Activated T-cell treated with anti-CD3 and anti-CD28 coated beads, Interleukin-2, amount 50 U/mL, for 1 hour (primary cell): ENCODE measurements around the gene HOXD3.
A peak's percentile ranks its signal among the peaks of the same experiment; 100 is the strongest.

ENCODE experiments used
- DNase-seq: peaks from one replicate; pipeline ENCODE4 v3.0.0-alpha.2; 2020

Gene HOXD3

DNA sequence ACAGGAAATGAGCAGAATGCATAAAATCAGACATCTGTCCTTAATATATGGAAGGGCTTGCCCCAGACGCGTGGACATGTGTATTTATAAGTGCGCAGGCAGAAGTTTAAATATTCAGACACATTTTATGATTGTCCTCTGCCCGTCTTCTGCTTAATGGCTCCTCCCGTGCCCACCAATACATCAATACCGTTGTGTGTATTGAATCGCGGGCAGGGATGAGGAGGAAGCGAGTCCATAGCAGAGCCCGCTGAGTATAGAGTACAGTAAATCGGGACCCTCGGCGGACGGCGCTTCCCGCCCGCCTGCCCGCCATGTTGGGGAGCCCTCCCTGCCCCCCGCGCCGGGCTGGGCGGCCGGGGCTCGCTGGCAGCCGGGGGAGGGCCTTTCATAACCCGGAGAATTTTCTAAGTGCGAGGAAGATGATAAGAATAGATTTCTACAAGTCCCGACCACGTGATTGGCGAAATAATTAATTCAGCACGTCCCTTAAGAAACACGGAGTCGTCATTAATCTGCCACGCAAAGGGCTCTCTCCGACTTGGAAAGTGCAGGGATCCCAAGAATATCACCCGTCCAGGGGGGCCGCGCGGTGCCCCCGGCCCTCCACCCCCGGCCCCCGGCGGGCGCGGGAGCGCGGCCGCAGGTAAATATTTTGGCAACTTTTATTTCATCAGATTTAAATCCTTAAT, at the start of gene HOXD3:
Gene HOXD3 (plus strand): TSS at position 501 of the 692 bp plus-strand sequence. CDS start 11,808 bp downstream, outside the sequence.
- DNase-seq, result no peak

DNA sequence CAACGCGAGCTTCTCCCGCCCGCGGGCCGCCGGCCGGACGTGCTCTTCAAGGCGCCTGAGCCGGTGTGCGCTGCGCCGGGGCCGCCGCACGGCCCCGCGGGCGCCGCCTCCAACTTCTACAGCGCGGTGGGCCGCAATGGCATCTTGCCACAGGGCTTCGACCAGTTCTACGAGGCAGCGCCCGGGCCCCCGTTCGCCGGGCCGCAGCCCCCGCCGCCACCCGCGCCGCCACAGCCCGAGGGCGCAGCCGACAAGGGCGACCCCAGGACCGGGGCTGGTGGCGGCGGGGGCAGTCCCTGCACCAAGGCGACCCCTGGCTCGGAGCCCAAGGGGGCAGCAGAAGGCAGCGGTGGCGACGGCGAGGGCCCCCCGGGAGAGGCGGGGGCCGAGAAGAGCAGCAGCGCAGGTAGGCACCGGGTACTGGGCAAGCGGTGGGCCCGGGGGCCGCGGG, 49.4 kb upstream of the HOXD3 start:
- peak; percentile 20 for DNase-seq

DNA sequence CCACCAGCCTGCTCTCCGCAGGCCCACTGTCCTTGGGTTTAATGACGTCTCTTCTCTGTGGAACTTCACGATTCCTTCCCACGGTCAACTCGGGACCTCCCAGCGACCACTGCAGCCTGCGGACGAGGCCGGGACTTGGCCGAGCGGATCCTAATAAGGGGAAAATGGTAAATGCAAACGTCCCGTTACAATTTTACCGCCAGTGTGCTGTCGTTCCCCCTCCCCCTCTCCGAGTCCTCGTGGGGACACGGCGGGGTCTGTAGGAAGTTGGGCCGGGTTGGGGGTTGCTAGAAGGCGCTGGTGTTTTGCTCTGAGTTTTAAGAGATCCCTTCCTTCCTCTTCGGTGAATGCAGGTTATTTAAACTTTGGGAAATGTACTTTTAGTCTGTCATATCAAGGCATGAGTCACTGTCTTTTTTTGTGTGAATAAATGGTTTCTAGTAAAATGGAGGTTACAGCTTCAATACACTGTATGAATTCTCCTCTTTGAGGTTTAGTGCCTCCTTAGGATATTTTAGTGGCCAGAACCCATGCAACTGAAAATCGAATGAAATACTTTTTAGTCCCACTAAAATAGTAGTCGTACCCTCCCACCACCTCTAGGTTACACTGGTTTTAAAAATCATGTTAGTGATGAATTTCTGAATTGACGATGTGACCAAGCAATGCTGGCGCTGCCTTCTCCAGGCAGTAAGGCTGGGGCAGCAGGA, 47.8 kb upstream of the HOXD3 start:
- DNase-seq, result no peak

DNA sequence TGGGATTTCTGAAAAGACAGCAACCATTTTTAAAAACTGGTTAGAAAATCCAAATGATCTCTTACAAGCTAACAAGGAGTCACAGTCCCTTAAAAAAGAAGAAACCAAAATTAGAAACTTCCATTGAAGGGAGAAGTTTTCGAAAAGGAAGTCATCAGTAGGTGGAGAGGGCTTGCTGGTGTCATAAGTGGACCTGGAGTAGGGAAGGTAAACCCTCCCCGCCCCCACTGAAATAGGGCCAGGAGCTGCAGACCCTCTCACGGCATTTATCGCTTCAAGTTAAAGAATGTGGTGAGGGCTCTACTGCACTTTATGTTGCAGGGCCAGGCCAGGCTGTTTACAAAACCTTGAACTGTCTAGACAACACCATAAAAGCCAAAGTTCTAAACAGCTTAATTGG, 47.2 kb upstream of the HOXD3 start:
- no peak for DNase-seq

DNA sequence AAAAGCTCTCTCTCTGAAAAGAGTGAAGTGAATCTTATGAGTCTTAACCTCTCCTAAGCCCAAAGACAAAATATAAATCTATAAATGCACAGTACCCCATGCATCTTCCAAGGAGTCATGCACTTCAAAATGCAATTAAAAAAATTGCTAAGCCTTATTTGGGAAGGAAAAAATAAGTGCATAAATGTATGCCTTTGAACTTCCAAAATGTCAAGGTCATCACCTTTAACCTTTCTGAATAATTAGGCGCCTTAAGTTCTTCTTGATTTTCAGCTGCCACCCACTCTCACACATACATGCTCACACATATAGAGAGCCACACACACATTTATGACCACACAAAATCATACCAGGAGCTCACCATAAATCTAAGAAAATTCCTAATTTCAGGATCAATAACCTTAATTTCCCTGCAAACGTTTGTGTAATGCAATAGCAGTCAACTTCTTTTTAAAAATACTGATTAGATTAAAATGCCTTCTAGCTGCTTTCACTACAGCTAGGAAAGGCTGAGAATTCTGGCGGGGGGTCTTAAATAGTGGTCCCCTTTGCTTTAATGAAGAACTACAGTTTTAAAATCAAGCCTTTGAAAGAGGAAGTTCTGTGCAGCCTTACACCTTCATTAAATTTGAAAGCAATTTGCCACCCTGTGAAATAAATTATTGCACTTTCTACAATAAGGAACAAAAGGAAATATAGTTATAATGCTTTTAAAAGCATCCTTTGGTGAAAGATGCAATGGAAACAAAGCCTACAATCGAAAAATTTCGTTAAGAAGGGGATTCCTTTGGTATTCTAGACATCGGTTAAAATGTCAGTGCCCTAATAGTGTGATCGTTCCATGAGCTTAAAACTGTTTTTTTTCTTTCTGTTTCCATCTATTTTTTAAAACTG, 46.4 kb upstream of the HOXD3 start:
- DNase-seq, result no peak

DNA sequence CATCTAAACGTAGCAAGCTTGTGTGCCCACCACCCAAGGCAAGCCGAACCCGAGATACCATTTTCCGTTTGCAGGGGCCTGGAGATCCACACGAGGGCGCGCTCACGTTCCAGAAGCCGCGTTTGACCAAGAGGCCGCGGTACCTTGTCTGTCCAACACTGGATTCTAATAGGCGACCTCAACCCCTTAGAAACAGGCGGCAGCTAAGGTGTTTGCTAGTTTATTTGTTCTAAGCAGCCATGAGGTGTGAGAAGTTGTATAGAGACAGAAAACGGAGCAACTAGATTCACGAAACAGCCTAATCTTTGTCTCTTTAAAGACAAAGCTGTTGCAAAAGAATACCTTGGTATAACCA, 45.8 kb upstream of the HOXD3 start:
- no peak for DNase-seq

DNA sequence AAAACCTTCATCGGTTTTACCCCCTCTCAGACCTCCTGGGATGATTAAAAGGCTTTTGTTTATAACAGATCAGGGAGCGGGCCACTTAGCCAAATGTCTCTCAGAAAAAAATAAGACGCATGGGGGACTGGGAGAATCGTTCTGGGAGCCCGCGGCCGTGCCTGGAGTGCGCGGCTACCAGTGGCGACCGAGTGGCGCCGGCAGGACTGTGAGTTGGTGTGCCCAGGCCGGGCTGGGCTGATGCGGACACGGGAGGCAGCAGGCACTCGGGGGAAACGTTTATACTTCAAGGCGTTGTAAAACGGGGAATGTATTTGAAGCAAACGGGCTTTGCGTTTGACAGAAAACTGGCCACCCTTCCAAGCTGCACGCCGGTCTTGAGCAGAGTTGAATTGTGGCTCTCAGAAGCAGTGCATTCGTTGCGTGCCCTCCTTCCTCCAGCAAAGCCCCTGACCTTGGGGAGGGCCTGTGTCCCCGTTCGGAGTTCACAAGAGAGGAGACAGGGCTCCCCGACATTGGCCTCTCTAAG, 45.2 kb upstream of the HOXD3 start:
- no peak for DNase-seq

DNA sequence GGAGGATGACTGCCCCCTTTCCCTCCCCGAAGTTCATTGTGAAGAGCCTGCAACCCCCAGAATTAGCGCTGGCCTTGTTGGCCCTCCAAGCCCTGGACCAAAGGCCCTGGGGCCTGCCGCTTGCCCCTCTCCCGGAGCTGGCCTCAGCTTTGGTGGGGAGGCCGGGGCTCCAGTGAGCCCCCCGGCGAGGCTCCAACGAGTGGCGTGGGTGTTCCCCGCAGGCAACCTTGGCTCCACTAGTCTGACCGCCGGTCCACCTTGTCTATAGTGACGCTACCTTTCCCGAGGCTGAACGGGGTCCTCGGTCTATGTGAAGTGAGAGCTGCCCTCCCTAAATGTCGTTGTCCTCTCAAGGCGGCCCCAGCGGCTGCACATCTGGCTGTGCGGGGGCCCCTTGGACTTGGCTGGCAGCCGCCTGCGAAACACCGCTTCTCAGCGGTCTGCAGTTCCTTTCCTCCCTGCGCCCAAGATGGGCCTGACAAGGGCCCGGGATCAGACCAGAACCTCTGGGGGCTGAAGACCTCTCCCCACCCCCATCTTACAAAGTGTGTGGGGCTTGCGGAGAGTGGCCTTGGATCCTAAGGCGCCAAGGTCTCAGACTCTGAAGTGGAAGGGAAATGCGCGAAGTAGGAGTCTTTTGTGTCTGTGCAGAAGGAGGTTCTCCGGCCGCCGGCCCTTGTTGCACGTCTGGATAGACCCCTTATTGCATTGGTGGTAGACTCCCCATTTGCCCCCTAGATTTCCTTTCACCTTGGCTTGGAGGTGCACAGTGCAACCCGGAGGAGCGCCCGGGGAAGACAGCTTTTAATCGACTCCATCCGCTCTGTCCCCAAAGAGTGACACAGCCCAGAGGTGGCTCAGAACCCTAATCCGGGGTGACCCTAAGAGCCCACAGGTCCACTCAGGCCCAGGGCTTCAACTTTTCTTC, 44.5 kb upstream of the HOXD3 start:
- DNase-seq, result no peak

DNA sequence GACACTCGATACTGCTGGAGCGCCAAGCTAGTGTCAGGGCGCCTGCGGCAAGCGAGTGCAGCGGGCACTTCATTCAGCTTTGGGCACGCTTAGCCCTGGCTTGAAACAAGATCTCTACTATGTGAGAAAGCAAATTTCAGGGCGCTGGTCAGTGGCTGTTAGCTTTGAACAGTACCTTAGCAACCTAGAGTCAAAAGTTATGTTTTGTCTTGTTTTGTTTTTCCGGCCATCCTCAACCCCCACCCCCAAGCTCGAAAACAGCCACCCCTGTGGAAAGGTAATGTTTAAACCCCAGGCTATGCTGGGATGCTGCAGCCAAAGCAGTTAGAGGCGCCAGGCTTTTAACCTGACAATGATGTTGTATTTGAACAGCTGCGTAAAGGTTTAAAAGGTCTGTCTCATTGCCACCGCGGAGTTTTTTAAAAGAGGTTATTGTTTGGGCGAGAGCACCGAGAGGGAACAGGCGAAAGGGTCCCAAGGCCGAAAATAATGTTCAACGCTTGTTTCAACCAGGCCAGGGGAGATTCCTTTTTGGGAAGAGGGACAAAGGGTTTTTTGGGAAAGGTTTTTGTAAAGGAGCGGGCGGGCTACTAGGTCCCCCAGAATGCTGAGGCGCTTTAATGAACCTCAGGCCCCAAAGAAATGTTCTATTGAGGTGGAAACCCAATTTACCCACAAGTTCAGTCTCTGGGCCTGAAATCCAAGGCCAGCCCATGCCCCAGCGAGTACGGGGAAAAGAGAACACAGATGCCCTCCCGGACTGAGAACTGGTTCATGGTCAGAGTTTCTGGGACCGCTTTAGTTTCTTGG, 42.8 kb upstream of the HOXD3 start:
- DNase-seq, result no peak

DNA sequence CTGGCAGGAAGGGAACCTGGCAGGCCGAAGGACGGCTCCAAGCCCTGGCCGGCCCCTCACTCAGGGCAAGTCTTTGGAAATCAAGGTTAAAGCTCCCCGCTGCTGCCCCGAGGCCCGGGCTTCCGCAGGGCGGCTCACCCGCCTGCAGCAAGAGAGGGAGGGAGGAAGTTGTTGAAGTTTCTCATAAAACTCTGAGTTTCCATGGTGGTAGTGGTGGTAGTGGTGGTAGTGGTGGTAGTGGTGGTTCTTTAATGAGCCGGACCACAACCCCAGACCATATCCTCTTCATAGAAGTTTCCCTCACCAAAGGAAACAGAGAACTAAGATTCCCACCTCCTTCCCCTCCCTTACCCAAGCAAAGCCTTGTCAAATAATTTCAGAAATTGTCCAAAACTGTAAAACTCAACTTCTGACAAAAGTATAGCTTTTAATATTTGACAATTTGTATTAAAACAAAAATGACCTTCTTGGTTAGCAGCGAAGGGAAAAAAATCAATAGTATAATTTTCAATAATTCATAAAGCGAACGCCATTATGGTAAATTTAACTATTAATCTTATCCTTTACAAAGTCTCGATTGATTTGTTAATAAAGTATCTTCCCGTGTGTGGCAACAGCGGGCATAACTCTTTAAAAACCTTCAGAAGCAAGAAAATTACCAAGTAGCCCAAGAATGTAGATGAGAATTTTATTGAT, 42.0 kb upstream of the HOXD3 start:
- DNase-seq, result no peak

DNA sequence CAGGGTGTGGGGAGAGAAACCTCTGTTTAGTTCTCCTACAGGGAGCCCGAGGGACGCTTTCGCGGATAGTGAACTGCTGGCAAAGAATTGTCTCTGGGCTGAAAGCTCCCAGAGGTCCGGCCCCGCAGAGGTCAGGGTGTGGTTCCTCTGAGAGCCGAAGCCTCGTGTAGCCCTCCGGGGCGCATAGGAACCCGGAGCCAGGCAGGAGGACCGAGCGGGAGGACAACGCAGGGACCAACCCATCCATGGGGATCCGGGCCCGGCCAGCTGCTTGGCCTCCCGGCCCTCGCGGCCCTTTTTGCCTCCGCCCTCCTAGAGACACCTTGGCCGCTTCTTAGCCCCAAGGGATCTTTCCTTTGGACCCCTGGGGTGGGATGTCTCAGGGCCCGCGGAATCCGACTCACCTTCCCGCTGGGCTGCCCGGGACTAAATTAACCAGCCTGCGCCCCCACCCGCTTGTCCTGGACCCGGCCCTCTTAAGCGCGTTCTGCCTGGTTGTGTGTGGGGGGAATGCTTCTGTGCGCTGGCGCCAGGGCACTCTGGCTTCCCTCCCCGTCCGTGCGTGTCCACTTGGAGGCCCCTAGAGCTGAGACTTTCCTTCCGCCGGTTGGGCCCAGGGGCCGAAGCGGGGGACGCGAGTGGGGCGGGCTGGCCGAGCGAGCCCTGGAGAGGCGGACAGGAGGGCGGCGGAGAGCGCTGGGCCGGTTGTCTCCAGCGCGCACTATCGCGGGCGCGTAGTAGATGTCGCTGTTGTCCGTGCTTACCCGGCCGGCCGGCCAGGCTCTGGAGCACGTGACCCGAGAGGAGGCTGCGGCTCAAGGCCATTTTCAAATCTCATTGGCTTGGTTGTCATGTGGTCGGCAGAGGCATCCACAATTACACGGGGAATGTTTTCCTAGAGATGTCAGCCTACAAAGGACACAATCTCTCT, 41.0 kb upstream of the HOXD3 start, which contains the start of gene HOXD10:
Gene HOXD10 (plus strand): TSS at position 896 of the 931 bp plus-strand sequence. CDS start 56 bp downstream, outside the sequence.
- no peak for DNase-seq

DNA sequence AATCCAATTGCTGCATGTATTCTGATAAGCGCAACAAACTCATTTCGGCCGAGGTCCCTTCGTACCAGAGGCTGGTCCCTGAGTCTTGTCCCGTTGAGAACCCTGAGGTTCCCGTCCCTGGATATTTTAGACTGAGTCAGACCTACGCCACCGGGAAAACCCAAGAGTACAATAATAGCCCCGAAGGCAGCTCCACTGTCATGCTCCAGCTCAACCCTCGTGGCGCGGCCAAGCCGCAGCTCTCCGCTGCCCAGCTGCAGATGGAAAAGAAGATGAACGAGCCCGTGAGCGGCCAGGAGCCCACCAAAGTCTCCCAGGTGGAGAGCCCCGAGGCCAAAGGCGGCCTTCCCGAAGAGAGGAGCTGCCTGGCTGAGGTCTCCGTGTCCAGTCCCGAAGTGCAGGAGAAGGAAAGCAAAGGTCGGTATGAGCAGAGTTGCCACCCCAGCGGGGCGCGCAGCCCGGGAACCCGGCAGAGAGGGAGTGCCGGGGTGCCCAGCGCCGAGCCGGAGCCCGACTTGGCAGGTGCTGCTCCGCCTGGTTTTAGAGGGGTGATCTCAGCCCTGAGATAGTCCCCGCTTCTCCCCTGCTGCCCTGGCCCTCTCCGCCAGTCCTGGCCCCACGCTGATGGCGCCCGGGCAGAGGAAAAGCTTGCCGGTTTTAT, 39.8 kb upstream of the HOXD3 start:
- no peak for DNase-seq

DNA sequence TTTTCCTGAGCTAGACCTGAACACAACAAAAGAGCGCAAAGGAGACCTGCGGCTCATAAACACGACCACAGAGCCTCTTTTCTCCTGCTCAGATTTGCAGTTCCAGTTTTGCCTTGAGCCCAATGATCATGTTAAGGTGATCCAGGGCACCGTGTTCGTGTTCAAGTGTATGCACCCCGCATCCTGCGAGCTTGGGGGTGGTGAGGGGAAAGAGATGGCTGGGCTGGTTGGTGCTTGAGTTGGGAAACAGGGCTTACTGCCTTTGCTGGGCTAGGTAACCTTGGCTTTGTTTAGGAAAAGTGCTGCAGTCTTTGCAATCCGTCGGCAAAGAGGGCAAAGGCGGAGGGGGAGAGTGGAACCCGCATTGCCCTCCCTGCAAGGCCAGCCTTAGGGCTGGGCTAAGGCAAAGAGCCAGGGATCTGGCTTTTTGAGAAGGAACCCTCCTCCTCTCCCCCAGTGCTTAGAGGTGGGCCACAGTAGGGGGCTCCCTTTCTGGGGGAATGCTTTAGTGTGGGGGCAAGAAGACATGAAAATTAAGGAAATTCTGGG, 39.2 kb upstream of the HOXD3 start:
- DNase-seq, result no peak

DNA sequence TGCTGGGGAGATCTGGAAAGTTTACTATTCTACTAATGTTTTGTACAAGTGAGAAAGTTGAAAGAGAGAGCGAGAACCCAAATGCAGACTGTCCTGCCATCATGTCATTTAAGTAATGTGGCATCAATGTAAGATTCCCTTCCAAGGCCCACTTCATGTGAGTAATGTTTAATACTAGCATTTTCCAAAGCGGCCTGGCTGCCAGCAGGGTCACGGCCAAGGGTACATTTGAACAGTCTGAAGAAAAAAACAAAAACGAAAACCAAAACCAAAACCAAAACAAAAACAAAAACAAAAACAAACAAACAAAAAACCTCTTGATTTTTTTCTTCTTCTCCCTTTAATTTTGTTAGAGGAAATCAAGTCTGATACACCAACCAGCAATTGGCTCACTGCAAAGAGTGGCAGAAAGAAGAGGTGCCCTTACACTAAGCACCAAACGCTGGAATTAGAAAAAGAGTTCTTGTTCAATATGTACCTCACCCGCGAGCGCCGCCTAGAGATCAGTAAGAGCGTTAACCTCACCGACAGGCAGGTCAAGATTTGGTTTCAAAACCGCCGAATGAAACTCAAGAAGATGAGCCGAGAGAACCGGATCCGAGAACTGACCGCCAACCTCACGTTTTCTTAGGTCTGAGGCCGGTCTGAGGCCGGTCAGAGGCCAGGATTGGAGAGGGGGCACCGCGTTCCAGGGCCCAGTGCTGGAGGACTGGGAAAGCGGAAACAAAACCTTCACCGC, 38.3 kb upstream of the HOXD3 start:
- DNase-seq, result no peak

DNA sequence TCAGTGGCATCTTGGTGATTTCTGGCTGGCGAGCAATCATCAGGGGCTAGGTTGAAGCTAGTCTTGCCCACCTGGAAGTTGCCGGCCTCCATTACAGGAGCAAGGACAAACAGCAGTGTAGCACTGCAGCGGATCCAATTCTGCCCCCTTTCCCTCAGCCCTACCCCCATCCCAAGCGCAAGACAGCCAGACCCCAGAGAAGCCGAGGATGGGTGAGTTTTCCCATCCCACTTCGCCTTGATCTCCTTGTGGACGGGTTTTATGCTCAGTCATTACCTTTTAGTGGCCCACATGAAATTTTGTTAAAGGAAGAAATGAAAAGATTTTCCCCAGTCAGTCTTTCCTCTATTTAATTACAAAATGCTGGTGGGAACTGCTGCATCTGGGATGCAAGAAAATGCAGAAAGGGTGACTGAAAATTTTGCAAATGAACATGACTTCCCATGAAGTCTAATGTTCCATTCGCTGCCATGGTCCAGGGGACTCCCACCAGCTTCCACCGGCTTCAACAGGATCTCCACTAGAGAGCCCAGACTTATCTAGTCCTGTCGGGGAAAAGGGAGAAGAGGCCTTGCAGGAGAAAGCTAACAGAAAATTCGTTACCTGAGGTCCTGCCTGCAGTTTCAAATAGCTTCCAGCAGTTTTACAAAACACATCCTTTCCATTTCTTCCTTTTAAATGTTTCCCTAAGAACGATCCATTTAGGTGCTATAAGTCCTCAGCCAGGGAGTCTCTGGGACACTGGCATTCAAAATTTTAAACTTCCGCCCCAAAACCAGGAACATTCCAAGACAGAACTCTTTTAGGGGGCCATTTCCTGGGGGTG, 36.5 kb upstream of the HOXD3 start:
- no peak for DNase-seq

DNA sequence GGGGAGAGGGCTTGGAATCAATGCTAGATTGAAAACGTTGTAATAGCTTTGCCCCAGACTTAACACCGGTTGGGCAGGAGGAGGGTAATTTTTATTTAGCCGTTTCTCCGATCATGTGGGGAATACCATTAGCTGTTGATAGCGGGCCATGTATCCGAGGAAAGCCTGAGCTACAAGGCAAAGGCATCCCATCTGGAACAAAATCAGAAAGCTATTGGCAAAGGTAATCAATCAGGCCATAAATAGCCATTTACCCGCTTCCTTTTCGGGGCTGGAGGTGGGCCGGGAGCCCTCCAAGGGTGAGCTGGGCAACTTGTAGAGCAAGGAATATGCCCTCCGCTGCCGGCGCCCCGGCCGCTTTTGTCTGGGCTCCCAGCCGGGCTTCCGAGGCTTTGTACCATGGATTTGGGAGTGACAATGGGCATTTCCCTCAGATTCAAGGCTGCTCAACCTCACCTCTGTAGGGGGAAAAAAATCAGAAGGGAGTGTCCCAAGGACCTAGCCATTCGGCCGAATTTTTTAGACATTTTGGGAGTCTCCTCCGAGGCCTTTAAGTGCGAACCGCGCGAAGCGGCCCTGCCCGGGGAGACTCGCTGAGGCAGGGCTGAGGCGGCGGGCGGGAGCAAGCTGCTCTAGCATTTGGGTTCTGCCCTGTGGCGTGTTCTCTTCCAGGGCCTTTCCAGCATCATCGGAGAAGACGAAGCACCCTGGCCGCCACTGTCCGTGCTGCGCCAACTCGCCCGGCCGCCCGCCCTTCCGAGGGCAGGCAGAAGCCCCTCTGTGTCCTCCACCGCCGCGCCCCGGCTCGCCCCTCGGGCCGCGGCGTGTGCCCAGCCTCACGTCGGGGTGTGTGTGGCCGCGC, 35.7 kb upstream of the HOXD3 start:
- no peak for DNase-seq
